NCI-H1105 (cell line): ENCODE results near the gene PTH1R.

Source experiments
- DNase-seq: peaks from one replicate; lab custom pipeline; 2025; lab: John Stamatoyannopoulos, UW

Gene PTH1R

DNA sequence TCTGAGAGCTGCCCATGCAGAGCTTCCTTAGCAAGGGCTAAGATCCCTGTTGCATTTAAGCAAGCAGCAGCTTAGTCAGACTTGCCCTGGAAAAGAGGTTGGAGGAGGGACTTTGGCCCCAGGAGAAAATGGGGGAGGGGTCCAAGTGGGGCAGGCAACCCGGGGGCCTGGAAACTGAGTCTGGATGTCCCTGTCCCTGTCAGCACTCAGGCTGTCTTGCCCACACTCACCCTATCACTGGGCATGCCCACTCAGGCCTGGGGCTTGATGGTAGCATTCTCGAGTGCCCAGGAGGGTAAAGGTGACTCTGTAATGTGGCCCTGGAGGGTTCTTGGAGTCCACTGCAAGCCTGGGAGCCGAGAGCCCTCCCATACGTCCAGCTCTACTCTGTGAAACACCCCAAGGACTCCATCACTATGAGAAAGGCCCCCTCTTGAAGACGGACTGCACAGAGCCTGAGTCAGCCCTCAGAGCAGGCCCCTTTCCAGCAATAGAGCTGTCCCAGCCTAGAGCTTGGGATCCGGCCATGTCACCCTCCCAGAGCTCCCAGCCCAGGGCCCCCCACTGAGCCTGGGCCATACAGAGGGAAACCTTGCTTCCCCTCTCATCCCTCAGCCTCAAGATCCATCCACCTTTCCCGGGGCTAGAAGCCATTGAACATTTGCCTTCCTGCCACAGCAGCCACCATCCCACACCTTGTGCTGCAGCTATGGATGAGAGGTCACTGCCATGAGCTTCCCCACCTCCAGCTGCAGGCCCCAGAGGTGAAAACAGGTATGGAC is 27.6 kb upstream of the PTH1R start:
- DNase-seq, result no peak

DNA sequence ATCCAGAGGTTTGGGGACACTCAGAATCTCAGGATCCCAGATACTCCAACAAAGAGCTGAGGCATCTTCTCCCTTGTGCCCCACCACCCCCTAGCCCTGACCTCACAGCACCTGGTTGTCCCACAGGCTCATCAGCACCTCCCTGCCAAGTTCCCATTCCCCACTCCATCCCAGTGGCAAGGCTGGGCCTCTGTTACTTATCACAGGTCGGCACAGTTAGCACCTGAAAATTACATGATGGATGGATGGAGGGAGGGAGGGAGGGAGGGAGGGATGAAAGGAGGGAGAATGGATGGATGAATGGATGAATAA is 27.1 kb upstream of the PTH1R start:
- no peak for DNase-seq

- DNase-seq, result no peak
These were observed 25.9 kb upstream of the PTH1R start for GRCh38 chr3:46851364-46852333.

GRCh38 chr3:46852334-46852720 is 25.2 kb upstream of the PTH1R start:
- no peak for DNase-seq

- DNase-seq, result no peak
These were observed 24.6 kb upstream of the PTH1R start for GRCh38 chr3:46852839-46853355.

GRCh38 chr3:46853441-46854415 is 23.8 kb upstream of the PTH1R start:
- DNase-seq, result no peak

GRCh38 chr3:46854555-46854991 is 22.9 kb upstream of the PTH1R start:
- DNase-seq, result no peak

DNA sequence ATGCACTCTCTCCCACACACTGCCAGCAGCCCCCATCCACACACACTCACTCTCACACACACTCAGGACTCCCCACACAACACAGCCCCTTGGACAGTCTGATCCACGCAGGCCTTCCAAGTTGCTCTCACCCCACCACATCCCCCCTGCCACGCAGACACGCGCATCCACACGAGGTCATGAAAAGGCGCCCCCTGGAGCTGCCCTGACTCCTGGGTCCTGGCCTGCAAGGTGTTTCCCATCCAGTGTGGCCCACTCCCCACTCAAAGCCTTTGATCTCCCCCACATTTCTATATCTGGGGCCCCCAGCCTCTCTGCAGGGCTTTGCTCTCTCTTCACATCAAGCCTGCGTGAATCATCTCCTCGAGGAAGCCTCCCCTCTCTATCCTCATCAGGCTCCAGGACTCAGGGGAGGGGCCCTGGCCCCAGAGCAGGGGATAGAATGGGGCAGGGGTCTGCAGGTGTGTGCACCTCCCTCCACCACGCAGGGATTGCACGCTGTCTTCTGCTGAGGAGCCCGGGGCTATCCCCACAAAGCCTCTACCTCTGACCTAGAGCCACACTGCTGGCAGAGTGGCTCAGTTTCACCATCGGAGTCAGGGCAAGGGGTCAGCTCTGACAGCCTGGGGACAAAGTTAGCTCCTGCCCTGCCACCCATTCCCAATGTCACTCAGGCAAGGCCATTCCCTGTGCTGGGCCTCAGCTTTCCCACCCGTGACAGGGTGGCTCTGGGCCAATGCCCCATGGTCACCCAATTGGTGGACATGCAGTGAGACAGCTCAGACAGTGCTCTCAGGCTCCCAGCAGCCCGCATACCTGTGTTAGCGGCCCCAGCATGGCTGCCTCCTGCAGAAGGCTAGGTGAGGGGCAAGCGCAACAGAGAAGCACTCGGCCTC is 20.7 kb upstream of the PTH1R start:
- no peak for DNase-seq

DNA sequence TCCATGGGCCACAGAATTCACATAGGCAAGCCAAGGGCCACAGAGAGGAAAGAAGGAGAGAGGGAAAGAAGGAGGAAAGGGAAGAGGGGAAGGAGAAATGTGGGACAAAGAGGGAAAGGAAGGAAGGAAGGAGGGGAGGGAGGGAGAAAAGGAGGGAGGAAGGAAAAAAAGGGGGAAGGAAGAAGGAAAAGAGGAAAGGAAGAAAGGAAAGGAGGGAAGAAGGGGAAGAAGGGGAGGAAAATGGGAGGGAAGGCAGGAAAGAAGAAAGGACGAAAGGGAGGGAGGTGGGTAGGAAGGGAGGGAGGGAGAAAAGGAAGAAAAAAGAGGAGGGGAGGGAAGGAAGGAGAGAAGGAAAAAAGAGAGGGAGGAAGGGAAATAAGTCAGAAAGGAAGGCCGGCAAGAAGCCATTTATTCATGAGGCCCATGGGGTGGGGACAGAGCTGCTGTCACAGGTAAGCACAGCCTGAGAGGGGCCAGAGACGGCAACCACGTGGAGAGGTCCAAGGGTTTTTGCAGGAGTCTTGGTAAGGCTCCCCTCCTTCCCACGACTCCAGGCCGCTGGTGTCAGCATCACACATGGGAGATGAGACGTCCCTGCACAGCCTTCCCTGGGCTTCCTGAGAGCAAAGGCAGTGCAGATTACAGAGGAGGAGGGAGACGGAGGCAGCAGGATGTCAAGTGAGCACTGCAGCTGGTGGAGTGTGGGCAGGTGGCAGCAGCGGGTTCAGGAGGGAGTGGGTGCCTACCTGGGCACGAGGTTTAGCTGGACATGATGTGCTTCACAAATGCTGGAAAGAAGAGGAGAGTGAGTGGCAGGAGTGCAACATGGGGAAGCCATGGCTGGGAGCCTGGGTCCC is 19.8 kb upstream of the PTH1R start:
- no peak for DNase-seq

DNA sequence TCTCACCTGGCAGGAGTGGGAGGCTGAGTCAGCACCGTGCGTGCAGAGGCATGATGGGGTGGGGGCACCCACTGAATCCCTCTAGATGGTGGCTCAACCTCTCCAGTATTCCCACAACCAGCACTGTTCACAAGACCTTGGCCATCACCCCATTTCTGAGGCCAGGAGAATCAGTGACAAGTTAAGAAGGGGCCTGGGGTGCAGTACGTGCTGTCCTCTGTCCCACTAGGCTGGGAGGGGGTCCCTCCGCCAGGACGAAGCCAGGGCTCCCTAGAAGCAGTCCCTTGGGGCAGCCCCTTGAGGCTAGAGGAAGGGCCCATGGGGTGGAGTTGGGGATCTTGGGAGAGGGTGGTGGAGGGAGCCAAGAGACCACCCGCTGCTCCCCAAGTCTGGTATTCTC is 19.1 kb upstream of the PTH1R start:
- DNase-seq, result no peak

- no peak for DNase-seq
These were observed 18.4 kb upstream of the PTH1R start for GRCh38 chr3:46859001-46859710.

DNA sequence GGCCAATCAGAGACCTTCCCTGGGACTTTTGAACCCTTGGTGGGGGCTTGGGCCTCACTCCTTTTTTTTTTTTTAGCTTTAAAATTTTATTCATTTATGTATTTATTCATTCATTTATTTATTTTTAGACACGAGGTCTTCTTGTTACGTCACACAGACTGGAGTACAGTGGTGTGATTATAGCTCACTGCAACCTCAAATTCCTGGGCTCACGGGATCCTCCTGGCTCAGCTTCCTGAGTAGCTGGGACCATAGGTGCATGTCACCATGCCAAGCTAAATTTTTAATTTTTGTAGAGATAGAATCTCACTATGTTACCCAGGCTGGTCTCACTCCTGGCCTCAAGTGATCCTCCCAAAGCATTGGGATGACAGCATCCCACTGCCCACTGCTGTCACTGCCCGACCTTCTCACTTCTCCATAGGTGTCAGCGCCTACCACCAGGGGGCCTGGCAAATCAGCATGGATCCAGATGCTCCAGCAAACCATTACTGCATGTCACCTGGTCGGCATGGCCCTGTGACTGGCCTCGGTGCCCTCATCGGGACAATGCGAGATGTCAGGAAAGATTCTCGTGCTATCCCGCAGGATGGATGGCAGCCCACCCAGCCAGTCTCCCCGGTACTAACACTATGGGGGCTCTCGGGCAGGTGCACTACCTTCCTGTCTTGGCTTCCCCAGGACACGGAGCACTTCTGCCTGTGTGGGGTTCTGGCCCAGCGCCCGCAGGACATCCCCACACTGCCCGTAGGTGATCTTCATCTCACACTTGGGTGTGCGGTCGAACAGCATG is 17.3 kb upstream of the PTH1R start:
- no peak for DNase-seq

- no peak for DNase-seq
These were observed 16.5 kb upstream of the PTH1R start for GRCh38 chr3:46860810-46861604.

- DNase-seq, result no peak
These were observed 15.7 kb upstream of the PTH1R start for GRCh38 chr3:46861605-46862368.

GRCh38 chr3:46862369-46863025 is 15.0 kb upstream of the PTH1R start:
- DNase-seq, result no peak

GRCh38 chr3:46863261-46863782 is 14.2 kb upstream of the PTH1R start, which contains the start of gene MYL3:
MYL3 (minus strand) TSS chr3:46863444; CDS start chr3:46863390, 54 bp downstream.
- no peak for DNase-seq
